Upper lobe of left lung (tissue), 6 donors: ENCODE data around the gene CHRND. TPM values are rescaled to one million over a fixed set of nuclear protein-coding genes. Genes with fewer than 3 reads are reported as not detected.

ENCODE experiments used
- ATAC-seq, 2 donors: fragments of 200-7000 bp; cut with Tn5 transposase; one replicate each; pipeline ENCODE4 v1.9.1; 2022; ENCODE audit warnings: mild to moderate bottlenecking in 2 of 2, moderate library complexity in 2 of 2; ENCODE audit not compliant: low FRiP score in 2 of 2
- DNase-seq, 2 donors: peaks; one replicate each; pipeline ENCODE4 v3.0.0-alpha.2; 2019 to 2020
- H3K27ac ChIP-seq, 4 donors: fragments of 200-600 bp; sonication (generic); one replicate each; pipeline ENCODE4 v1.5.1; 2016 to 2019
- H3K27me3 ChIP-seq, 4 donors: fragments of 200-600 bp; sonication (generic); one replicate each; pipeline ENCODE4 v1.5.1; 2017 to 2019
- H3K36me3 ChIP-seq, 4 donors: fragments of 200-600 bp; sonication (generic); one replicate each; pipeline ENCODE4 v1.5.1; 2016 to 2019
- H3K4me1 ChIP-seq, 4 donors: fragments of 200-600 bp; sonication (generic); one replicate each; pipeline ENCODE4 v1.5.1; 2018 to 2019
- H3K4me3 ChIP-seq, 4 donors: fragments of 200-600 bp; sonication (generic); one replicate each; pipeline ENCODE4 v1.5.1; 2017 to 2019; ENCODE audit warnings: mild to moderate bottlenecking in 2 of 4, moderate library complexity in 1 of 4
- H3K9me3 ChIP-seq, 4 donors: fragments of 200-600 bp; sonication (generic); one replicate each; pipeline ENCODE4 v1.5.1; 2018 to 2019
- CTCF ChIP-seq, 6 experiments: fragments of 450-650 bp in 4 of 6; fragments of 200-600 bp in 2 of 6; sonication (generic) in 2 of 6; IDR thresholded peaks; one replicate each; pipeline ENCODE4 v1.5.1; 2016 to 2019; ENCODE audit warnings: antibody characterized with exemption in 6 of 6
- EP300 ChIP-seq, 4 donors: sonication (generic); formaldehyde crosslinking; IDR thresholded peaks; one replicate each; pipeline ENCODE4 v1.5.1; 2017; ENCODE audit warnings: antibody characterized with exemption in 4 of 4, control low read depth in 2 of 4
- POLR2A ChIP-seq, 4 donors: fragments of 450-650 bp; IDR thresholded peaks; one replicate each; pipeline ENCODE4 v1.5.1; 2016 to 2017; ENCODE audit warnings: antibody characterized with exemption in 4 of 4, mild to moderate bottlenecking in 2 of 4
- POLR2AphosphoS5 ChIP-seq, 2 donors: sonication (generic); formaldehyde crosslinking; IDR thresholded peaks; one replicate each; pipeline ENCODE4 v1.5.1; 2017; ENCODE audit warnings: antibody characterized with exemption in 2 of 2
- WGBS, 2 donors: methylation state at CpG; one replicate each; pipeline ENCODE4 v1.1.5; 2017 to 2018; 5-methylcytosine and 5-hydroxymethylcytosine counted together
- total RNA-seq, 6 donors: library from RNA; depleted of rRNA in 4 of 6; stranded (reverse); fragments of >200 nt in 4 of 6; gene quantifications; one replicate each; pipeline versions ENCODE4 v1.1.0 to v1.2.1, GENCODE V29; 2016 to 2021
- donor health status: DM: no; HTN: no; CAD: no; lungs with moderate emphysema.
- donor health status: DM: no; HTN: yes; CAD: no; lungs with severe emphysema.

Gene CHRND
- total RNA-seq, 6 donors from 2014 or later = not detected

- 0 to 8% methylated on average over 3 to 51 of the region's 102 CpGs for WGBS, 2 donors
- TF ChIP-seq POLR2AphosphoS5 (IDR thresholded peaks at IDR 0.05) (no peak), POLR2A (IDR thresholded peaks at IDR 0.05) (no peak), CTCF (IDR thresholded peaks at IDR 0.05) (no peak), EP300 (IDR thresholded peaks at IDR 0.05) (no peak)
- Histone ChIP-seq H3K9me3 (no peaks in the 10 kb centered on the region), H3K4me1 (peaks cover 7 to 32% (median 14%) of the 10 kb centered on the region in 4 donors), H3K4me3 (peak within 1 kb of the TSS in 3 of 4 donors; percentile 13 to 25 (median 18)), H3K36me3 (no peaks in the 10 kb centered on the region), H3K27me3 (peaks cover 0 to 57% (median 26%) of the 10 kb centered on the region in 4 donors), H3K27ac (no peak within 1 kb of the TSS)
- DNase-seq (peak in 1 of 2 donors; percentile 85), ATAC-seq (no peak)
Observed at GRCh38 chr2:232487385-232488096, 38.4 kb upstream of the CHRND start, which contains the start of gene ECEL1. Gene ECEL1 (minus strand): TSS chr2:232487834. CDS start chr2:232486653, 1,181 bp downstream.

DNA sequence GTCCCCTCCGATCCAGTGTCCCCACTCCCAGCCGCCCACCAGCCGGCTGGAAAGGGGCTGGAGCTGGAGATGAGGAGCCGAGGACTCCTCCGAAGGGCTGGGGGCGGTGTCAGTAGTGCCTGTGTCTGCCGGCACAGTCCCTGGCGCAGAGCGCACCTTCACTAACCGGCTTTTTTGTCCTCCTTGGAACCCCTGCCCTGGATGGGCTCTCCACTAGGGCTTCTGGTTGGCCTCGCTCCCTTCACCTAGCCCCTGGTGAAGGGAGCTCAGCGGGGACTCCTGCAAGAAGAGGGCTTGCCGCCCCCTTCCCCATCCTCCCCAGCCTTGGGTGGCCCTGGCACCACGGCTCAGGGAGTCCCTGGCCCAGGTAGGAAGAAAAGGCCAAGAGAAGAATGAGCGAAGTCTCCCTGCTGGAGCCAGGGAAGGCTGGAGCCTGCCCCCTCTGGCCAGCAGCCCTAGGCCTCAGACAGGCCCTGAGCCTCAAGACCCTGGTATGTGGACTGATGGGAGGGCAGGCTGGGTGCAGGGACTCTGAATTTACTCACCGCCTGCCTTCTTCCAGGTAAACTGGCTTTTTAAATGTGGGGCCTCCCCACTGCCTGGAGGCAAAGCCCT, 37.8 kb upstream of the CHRND start:
- ATAC-seq (no peak), DNase-seq (no peak)
- no peak overlapping the region for H3K27ac ChIP-seq
- 10 to 47% methylated on average over 4 to 14 of the region's 16 CpGs for WGBS, 2 donors
- H3K9me3 ChIP-seq = no peaks in the 10 kb centered on the region
- H3K36me3 ChIP-seq = no peaks in the 10 kb centered on the region
- H3K4me1 ChIP-seq = peaks cover 7 to 32% (median 14%) of the 10 kb centered on the region in 4 donors
- no peak overlapping the region for H3K4me3 ChIP-seq
- no peak for TF ChIP-seq POLR2AphosphoS5 (IDR thresholded peaks at IDR 0.05)
- no peak for TF ChIP-seq POLR2A (IDR thresholded peaks at IDR 0.05)
- no peak for TF ChIP-seq CTCF (IDR thresholded peaks at IDR 0.05)
- no peak for TF ChIP-seq EP300 (IDR thresholded peaks at IDR 0.05)
- peaks cover 0 to 57% (median 26%) of the 10 kb centered on the region in 4 donors for H3K27me3 ChIP-seq

GRCh38 chr2:232488721-232489300, 37.1 kb upstream of the CHRND start:
- TF ChIP-seq CTCF (IDR thresholded peaks at IDR 0.05) (no peak), EP300 (IDR thresholded peaks at IDR 0.05) (no peak), POLR2AphosphoS5 (IDR thresholded peaks at IDR 0.05) (no peak), POLR2A (IDR thresholded peaks at IDR 0.05) (no peak)

GRCh38 chr2:232489516-232490220, 36.3 kb upstream of the CHRND start:
- no peak for DNase-seq
- Histone ChIP-seq H3K27me3 (peaks cover 0 to 42% (median 26%) of the 10 kb centered on the region in 4 donors), H3K9me3 (no peaks in the 10 kb centered on the region), H3K4me1 (peaks cover 7 to 32% (median 14%) of the 10 kb centered on the region in 4 donors), H3K36me3 (no peaks in the 10 kb centered on the region), H3K27ac (no peak overlapping the region), H3K4me3 (no peak overlapping the region)
- WGBS, 2 donors = 70 to 77% methylated on average over 7 to 9 of the region's 9 CpGs
- TF ChIP-seq EP300 (IDR thresholded peaks at IDR 0.05) (no peak), POLR2AphosphoS5 (IDR thresholded peaks at IDR 0.05) (no peak), CTCF (IDR thresholded peaks at IDR 0.05) (no peak), POLR2A (IDR thresholded peaks at IDR 0.05) (no peak)
- no peak for ATAC-seq

More at GRCh38 chr2:232488721-232489300, 37.1 kb upstream of the CHRND start:
- WGBS, 2 donors = 75% methylated on average over 5 of the region's 5 CpGs
- H3K4me1 ChIP-seq = peaks cover 7 to 32% (median 14%) of the 10 kb centered on the region in 4 donors
- H3K27ac ChIP-seq = no peak overlapping the region
- H3K36me3 ChIP-seq = no peaks in the 10 kb centered on the region
- DNase-seq (no peak), ATAC-seq (no peak)
- H3K27me3 ChIP-seq = peaks cover 0 to 51% (median 26%) of the 10 kb centered on the region in 4 donors
- no peaks in the 10 kb centered on the region for H3K9me3 ChIP-seq
- no peak overlapping the region for H3K4me3 ChIP-seq
